Measurements from ENCODE around the gene WLS. TPM values are rescaled to one million over a fixed set of nuclear protein-coding genes. Genes with fewer than 3 reads are reported as not detected.

Gene WLS
- total RNA-seq, 2 experiments from 2014 or later = 0.22 to 0.52 TPM

GRCh38 chr1:68120136-68120791 lies 112.1 kb downstream of the WLS start:
- DNase-seq = peak in 4 of 14 experiments; percentile 15 to 57 (median 37)

GRCh38 chr1:68119445-68119844 lies 112.9 kb downstream of the WLS start:
- Mint-ChIP-seq H3K27ac (no peak overlapping the region), H3K27me3 (no peaks in the 10 kb centered on the region), H3K4me3 (no peak overlapping the region), H3K36me3 (ENCODE audit: low read depth) (no peaks in the 10 kb centered on the region), H3K4me1 (ENCODE audit: low read depth) (no peaks in the 10 kb centered on the region), H3K9me3 (no peaks in the 10 kb centered on the region)
- DNase-seq (no peak), ATAC-seq (ENCODE audit: poor library complexity) (no peak)
- H3K27ac ChIP-seq (ENCODE audit: low read depth in 1 of 2, low read length in 2 of 2) = no peak overlapping the region
- H3K9me3 ChIP-seq (ENCODE audit: control insufficient read depth in 1 of 2, insufficient read depth in 1 of 2, low read length in 2 of 2) = no peaks in the 10 kb centered on the region
- H3K4me1 ChIP-seq (ENCODE audit: insufficient read depth, low read length) = peaks cover 2% of the 10 kb centered on the region
- TF ChIP-seq CTCF (IDR thresholded peaks at IDR 0.05) = no peak
- H3K36me3 ChIP-seq (ENCODE audit: insufficient read depth, low read length) = no peaks in the 10 kb centered on the region
- H3K4me3 ChIP-seq (ENCODE audit: low read length) = no peak overlapping the region
- POLR2A ChIA-PET = no interaction called here
- no peaks in the 10 kb centered on the region for H3K27me3 ChIP-seq (ENCODE audit: control insufficient read depth in 1 of 2, insufficient read depth in 2 of 2, low read length in 2 of 2)
- CTCF ChIA-PET = no interaction called here
- intact Hi-C loops (cut with DNase I, micrococcal nuclease) = loop anchor here in 1 of 2 experiments (5.0 kb wide), 1 partner anchor 1618 kb away; no protein-coding TSS in a partner anchor

More at GRCh38 chr1:68120136-68120791, 112.1 kb downstream of the WLS start:
- no peak overlapping the region for H3K27ac ChIP-seq (ENCODE audit: low read depth in 1 of 2, low read length in 2 of 2)
- no peaks in the 10 kb centered on the region for H3K4me1 Mint-ChIP-seq (ENCODE audit: low read depth)
- H3K9me3 ChIP-seq (ENCODE audit: control insufficient read depth in 1 of 2, insufficient read depth in 1 of 2, low read length in 2 of 2) = no peaks in the 10 kb centered on the region
- no peaks in the 10 kb centered on the region for H3K36me3 Mint-ChIP-seq (ENCODE audit: low read depth)
- ChIA-PET CTCF (interaction anchor here (0.8 kb wide), 1 partner anchor 36 kb away, joined by 3 read pairs; no protein-coding TSS in a partner anchor), POLR2A (no interaction called here)
- H3K36me3 ChIP-seq (ENCODE audit: insufficient read depth, low read length) = no peaks in the 10 kb centered on the region
- intact Hi-C loops (cut with DNase I, micrococcal nuclease) = loop anchor here in 1 of 2 experiments (10.0 kb wide), 1 partner anchor 1625 kb away; no protein-coding TSS in a partner anchor
- ATAC-seq (ENCODE audit: poor library complexity) = no peak
- no peaks in the 10 kb centered on the region for H3K27me3 Mint-ChIP-seq
- no peak overlapping the region for H3K4me3 Mint-ChIP-seq
- peak; percentile 47 for TF ChIP-seq CTCF (IDR thresholded peaks at IDR 0.05)
- H3K27me3 ChIP-seq (ENCODE audit: control insufficient read depth in 1 of 2, insufficient read depth in 2 of 2, low read length in 2 of 2) = no peaks in the 10 kb centered on the region
- H3K4me1 ChIP-seq (ENCODE audit: insufficient read depth, low read length) = peaks cover 2% of the 10 kb centered on the region
- H3K27ac Mint-ChIP-seq = no peak overlapping the region
- no peaks in the 10 kb centered on the region for H3K9me3 Mint-ChIP-seq
- no peak overlapping the region for H3K4me3 ChIP-seq (ENCODE audit: low read length)

GRCh38 chr1:68117416-68117815 lies 114.9 kb downstream of the WLS start:
- Mint-ChIP-seq H3K27ac (no peak overlapping the region), H3K27me3 (no peaks in the 10 kb centered on the region), H3K9me3 (no peaks in the 10 kb centered on the region), H3K36me3 (ENCODE audit: low read depth) (no peaks in the 10 kb centered on the region), H3K4me3 (no peak overlapping the region), H3K4me1 (ENCODE audit: low read depth) (no peaks in the 10 kb centered on the region)
- CTCF ChIA-PET = interaction anchor here (1.2 to 1.5 kb wide), 2 partner anchors 10 to 20 kb away, joined by 3 to 9 read pairs; no protein-coding TSS in a partner anchor
- POLR2A ChIA-PET = no interaction called here
- DNase-seq (no peak), ATAC-seq (ENCODE audit: poor library complexity) (no peak)
- Histone ChIP-seq H3K9me3 (ENCODE audit: control insufficient read depth in 1 of 2, insufficient read depth in 1 of 2, low read length in 2 of 2) (no peaks in the 10 kb centered on the region), H3K4me1 (ENCODE audit: insufficient read depth, low read length) (peaks cover 2% of the 10 kb centered on the region), H3K4me3 (ENCODE audit: low read length) (no peak overlapping the region), H3K27me3 (ENCODE audit: control insufficient read depth in 1 of 2, insufficient read depth in 2 of 2, low read length in 2 of 2) (peaks cover 0 to 8% of the 10 kb centered on the region in 2 experiments), H3K36me3 (ENCODE audit: insufficient read depth, low read length) (no peaks in the 10 kb centered on the region), H3K27ac (ENCODE audit: low read depth in 1 of 2, low read length in 2 of 2) (no peak overlapping the region)
- intact Hi-C loops (cut with DNase I, micrococcal nuclease) = loop anchor here in 1 of 2 experiments (5.0 kb wide), 1 partner anchor 1620 kb away; no protein-coding TSS in a partner anchor
- no peak for TF ChIP-seq CTCF (IDR thresholded peaks at IDR 0.05)

Data from CD4-positive, alpha-beta T cell (primary cell).